ENCODE results near the gene TNFRSF1B. TPM values are rescaled to one million over a fixed set of nuclear protein-coding genes. Genes with fewer than 3 reads are reported as not detected.

The TNFRSF1B gene
- polyA plus RNA-seq, 1 donor (not counting 4 experiments of a cell fraction or from before 2014, with no cell fraction given): 0.04 TPM

DNA sequence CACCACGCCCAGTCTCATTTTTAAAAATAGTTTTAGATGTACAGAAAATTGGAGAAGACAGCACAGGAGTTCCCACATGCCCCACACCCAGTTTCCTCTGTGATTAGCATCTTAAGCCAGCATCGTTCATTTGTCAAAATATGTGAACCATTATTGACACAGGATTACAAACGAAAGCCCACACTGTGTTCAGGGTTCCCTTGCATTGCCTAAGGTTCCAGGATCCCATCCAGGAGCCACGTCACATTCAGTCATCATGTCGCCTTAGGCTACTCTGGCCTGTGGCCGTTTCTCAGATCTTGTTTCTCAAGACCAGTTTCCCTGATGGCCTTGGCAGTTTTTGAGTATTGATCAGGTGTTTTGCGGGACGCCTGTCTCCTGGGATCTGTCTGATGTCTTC lies 34.7 kb upstream of the TNFRSF1B start:
- FAIRE-seq: peak; percentile 95
- H3K4me2 ChIP-seq (ENCODE audit: control insufficient read depth, extremely low read depth, insufficient read depth, low read depth, low read length): no peak overlapping the region
- no peak overlapping the region for H3K9ac ChIP-seq (ENCODE audit: control insufficient read depth, extremely low read depth, insufficient read depth, low read length)
- no peaks in the 10 kb centered on the region for H3K27me3 ChIP-seq (ENCODE audit: control insufficient read depth, extremely low read depth, insufficient read depth, low read length)
- H3K9me1 ChIP-seq (ENCODE audit: control insufficient read depth, extremely low read depth, insufficient read depth, low read length): no peaks in the 10 kb centered on the region
- no peak for TF ChIP-seq CTCF (optimal IDR thresholded peaks at IDR 0.05 in 1 of 3, IDR thresholded peaks at IDR 0.05 in 1 of 3, conservative IDR thresholded peaks at IDR 0.05 in 1 of 3; ENCODE audit: extremely low read depth in 1 of 3, insufficient read depth in 2 of 3, low read length in 3 of 3)
- TF ChIP-seq EZH2 (IDR thresholded peaks at IDR 0.05; ENCODE audit: low read length): no peak
- H3K36me3 ChIP-seq (ENCODE audit: control insufficient read depth in 2 of 2, extremely low read depth in 1 of 2, insufficient read depth in 2 of 2, low read length in 2 of 2): no peaks in the 10 kb centered on the region
- peak; percentile 38 for DNase-seq (ENCODE audit: low read depth, low spot score)
- no peaks in the 10 kb centered on the region for H3K79me2 ChIP-seq (ENCODE audit: control insufficient read depth, insufficient read depth, low read length)
- peaks cover 13% of the 10 kb centered on the region for H3K4me1 ChIP-seq (ENCODE audit: control insufficient read depth, extremely low read depth, insufficient read depth, low read length)
- no peaks in the 10 kb centered on the region for H3K9me3 ChIP-seq (ENCODE audit: control insufficient read depth, low read depth, low read length)
- dilution Hi-C loops (cut with MboI; ENCODE audit: extremely low pct_ligation_motif_present, low sequenced_read_pairs): no loop called here
- no peak overlapping the region for H2AFZ ChIP-seq (ENCODE audit: control insufficient read depth, low read length)
- no peaks in the 10 kb centered on the region for H4K20me1 ChIP-seq (ENCODE audit: control insufficient read depth, extremely low read depth, insufficient read depth, low read length)
- no peak overlapping the region for H3K27ac ChIP-seq (ENCODE audit: control insufficient read depth, insufficient read depth, low read length)
- no peak overlapping the region for H3K4me3 ChIP-seq (ENCODE audit: control insufficient read depth in 2 of 3, extremely low read depth in 1 of 3, insufficient read depth in 2 of 3, low read depth in 1 of 3, low read length in 3 of 3)

DNA sequence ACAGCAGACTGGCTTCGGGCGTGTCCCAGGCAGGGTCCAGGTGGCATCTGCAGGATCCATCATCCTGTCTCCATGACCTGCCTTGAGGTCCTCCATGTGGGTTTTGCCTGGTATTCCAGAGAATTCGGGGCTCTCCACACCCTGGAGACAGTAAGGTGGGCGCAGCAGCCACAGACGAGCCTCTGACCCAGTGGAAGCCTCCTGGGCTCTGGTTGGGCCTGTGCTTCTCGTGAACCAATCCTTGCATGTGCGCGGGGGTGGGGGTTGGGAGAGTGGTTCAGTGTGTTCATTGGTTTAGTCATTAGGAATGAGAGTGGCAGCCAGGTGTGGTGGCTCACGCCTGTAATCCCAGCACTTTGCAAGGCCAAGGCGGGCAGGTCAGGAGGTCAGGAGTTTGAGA lies 32.1 kb upstream of the TNFRSF1B start:
- no peaks in the 10 kb centered on the region for H3K9me1 ChIP-seq (ENCODE audit: control insufficient read depth, extremely low read depth, insufficient read depth, low read length)
- H3K4me1 ChIP-seq (ENCODE audit: control insufficient read depth, extremely low read depth, insufficient read depth, low read length): peaks cover 13% of the 10 kb centered on the region
- H3K79me2 ChIP-seq (ENCODE audit: control insufficient read depth, insufficient read depth, low read length): no peaks in the 10 kb centered on the region
- no peak overlapping the region for H3K9ac ChIP-seq (ENCODE audit: control insufficient read depth, extremely low read depth, insufficient read depth, low read length)
- no peak overlapping the region for H3K27ac ChIP-seq (ENCODE audit: control insufficient read depth, insufficient read depth, low read length)
- no peak overlapping the region for H3K4me3 ChIP-seq (ENCODE audit: control insufficient read depth in 2 of 3, extremely low read depth in 1 of 3, insufficient read depth in 2 of 3, low read depth in 1 of 3, low read length in 3 of 3)
- H3K9me3 ChIP-seq (ENCODE audit: control insufficient read depth, low read depth, low read length): no peaks in the 10 kb centered on the region
- H3K4me2 ChIP-seq (ENCODE audit: control insufficient read depth, extremely low read depth, insufficient read depth, low read depth, low read length): no peak overlapping the region
- H3K36me3 ChIP-seq (ENCODE audit: control insufficient read depth in 2 of 2, extremely low read depth in 1 of 2, insufficient read depth in 2 of 2, low read length in 2 of 2): no peaks in the 10 kb centered on the region
- H2AFZ ChIP-seq (ENCODE audit: control insufficient read depth, low read length): no peak overlapping the region
- FAIRE-seq (no peak), DNase-seq (ENCODE audit: low read depth, low spot score) (no peak)
- dilution Hi-C loops (cut with MboI; ENCODE audit: extremely low pct_ligation_motif_present, low sequenced_read_pairs): no loop called here
- H3K27me3 ChIP-seq (ENCODE audit: control insufficient read depth, extremely low read depth, insufficient read depth, low read length): peaks cover 4% of the 10 kb centered on the region
- TF ChIP-seq EZH2 (IDR thresholded peaks at IDR 0.05; ENCODE audit: low read length) (no peak), CTCF (optimal IDR thresholded peaks at IDR 0.05 in 1 of 3, IDR thresholded peaks at IDR 0.05 in 1 of 3, conservative IDR thresholded peaks at IDR 0.05 in 1 of 3; ENCODE audit: extremely low read depth in 1 of 3, insufficient read depth in 2 of 3, low read length in 3 of 3) (no peak)
- no peaks in the 10 kb centered on the region for H4K20me1 ChIP-seq (ENCODE audit: control insufficient read depth, extremely low read depth, insufficient read depth, low read length)

Measured in keratinocyte (primary cell).